NCI-H446 (cell line): ENCODE data around the gene TXLNG.

Experiments used
- DNase-seq, 2 experiments: peaks; one replicate each; lab custom pipeline; 2025; lab: John Stamatoyannopoulos, UW

Gene TXLNG

DNA sequence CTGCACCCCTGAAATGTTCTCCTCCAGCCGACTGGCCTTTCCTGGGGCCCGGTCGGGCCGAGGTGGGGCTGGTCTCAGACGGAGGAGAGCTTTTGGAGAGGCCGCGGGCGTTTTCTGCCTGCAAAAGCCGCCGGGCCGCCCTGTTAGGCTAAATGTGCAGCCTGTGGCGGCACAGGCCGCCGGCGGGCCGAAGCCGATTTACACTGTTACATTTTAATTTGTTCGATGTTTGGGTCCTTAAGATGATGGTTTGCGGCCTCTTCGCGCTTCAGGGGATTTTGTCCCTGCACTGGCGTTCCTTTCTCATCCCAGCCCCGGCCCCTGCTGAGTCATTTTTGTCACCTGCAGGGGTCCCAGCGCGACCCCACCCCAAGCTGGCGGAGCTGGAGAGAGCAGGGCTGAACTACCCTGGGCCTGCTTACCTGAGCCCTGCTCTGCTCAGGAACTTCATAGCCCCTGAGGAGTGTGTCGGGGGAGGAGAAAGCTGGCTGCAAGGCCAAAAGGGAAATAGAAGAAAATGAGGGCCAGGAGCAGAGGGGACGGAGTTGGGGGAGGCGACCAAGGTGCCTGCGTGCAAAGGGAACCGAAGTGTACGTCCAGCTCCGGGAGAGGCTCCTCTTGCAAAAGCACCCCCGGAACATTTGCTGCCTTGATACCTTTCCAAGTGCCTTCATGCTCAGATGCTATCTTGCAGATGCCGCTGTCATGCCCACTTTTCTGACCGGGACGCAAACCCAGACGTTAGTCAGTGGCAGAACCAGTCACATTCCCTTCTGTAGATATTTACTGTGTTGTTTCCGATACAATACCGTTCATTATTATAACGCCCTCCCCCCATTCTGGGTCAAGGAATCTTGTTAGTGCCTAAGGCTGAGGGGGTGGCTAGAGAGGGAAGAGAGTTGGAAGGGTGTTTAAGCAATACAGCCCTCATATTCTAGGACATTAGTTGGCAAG lies 84.9 kb downstream of the TXLNG start:
- DNase-seq = peak in 1 of 2 experiments; percentile 14

DNA sequence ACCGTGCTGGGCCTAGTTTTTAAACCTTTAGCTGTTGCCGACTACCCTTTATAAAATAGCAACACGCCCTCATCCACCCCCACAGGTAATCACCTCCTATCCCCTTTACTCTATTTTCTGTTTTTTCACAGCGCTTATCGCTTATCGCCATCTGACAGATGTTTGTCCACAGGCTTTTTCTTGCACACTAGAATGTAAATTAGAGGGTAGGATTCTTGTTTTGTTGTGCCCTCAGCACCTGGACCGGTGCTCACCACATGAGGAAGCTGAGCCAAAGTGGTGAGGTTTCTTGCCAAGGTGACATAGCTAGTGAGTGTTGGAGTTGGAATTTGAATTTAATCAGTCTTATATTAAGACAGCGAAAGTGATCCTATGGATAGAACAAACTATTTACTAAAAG lies 86.8 kb downstream of the TXLNG start:
- no peak for DNase-seq

DNA sequence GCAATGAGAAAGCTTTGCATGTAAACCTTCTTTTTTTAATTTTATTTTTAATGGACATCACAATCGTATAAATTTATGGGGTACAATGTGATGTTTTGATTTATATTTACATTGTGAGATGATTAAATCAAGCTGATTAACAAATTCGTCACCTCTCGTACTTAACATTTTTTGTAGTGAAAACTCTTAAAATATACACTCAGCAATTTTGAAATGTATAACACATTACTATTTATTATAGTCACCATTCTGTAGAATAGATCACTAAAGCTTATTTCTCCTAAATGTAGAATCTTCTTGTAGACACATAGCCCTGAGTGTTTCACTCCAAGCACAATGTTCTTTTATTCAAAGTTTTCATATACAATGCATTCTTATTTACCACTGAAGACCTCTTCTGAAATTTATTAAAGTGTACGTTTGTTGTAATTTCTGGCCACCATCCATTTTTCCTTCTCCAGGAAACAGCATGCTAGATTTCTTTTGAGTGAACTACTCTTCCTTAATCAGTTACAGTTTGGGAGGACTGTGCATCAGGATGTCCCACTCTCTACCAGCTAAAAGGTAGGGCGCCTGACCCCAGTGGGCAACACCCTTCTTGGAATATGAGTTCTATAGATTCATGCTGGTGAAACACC lies 88.3 kb downstream of the TXLNG start:
- DNase-seq = no peak

DNA sequence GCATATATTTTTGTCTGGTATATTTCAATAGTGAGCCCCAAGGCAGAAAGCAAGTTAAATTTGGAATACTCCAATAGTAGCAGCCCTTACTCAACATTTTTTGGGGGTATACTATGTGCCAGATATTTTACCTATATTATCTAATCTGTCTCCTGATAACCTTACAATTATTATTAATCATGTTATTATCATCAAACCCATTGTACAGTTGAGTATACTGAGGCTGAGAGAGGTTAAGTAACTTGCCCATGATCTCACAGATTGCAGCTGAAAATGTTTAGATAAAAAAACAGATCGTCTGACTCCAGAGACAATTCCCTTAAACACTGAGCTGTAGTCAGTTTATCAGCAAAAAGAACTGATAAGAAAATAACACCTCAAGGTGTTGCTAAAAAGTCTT lies 90.4 kb downstream of the TXLNG start:
- no peak for DNase-seq

DNA sequence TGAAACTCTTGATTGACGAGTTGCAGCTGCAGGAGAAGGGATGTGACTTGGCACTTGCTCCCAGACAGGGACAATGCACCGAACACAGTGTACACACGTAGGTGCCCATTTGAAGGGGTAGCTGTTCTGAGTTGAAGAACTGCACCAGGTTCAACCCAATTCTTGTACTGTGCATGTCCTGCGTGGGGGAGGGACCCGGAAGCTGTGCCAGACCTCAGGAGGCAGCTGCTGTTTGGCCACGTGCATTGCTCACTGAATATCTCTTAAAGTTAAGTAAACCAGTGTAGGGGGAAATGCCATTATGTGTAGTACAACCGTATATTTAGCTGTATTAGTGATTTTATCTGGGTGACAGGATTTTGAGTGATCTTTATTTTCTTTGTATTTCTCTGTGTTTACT lies 95.9 kb downstream of the TXLNG start:
- DNase-seq = no peak

DNA sequence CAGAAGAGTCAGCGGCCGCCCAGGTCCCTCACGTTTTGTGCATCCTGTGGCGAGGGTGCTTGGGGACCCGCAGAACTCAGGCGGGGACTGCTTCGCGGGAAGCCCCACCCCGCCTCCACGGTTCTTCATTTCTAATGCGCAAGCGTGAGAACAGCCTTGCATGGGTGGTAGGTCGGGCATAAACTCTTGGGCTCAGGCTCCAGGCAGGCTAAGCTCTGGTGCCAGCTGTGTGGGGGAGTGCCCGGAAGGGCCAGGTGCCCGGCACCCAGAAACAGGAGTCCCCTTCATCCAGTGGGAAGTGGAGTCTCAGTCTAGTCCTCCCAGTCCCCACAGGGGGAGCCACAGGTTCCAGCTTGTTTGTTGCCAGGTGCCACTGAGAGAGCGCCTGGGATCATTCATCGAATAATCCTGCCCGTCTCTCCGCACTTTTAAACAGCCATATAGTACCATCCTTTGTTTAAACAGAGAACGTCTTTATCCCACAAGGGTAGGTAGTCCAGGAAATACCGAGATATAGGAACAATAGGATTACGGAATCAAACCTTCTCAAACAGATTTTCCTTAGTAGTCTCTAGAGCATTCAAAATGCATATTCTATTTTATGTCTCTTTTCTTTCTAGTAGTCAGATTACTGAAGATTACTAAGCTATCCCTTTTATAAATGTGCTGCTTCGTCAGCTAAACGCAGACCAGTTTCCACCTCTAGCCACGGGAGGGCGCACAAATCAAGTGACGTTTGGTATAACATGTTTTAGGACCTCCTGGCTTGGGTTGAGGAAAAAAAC lies 96.6 kb downstream of the TXLNG start:
- peak; percentile 42 to 81 for DNase-seq

DNA sequence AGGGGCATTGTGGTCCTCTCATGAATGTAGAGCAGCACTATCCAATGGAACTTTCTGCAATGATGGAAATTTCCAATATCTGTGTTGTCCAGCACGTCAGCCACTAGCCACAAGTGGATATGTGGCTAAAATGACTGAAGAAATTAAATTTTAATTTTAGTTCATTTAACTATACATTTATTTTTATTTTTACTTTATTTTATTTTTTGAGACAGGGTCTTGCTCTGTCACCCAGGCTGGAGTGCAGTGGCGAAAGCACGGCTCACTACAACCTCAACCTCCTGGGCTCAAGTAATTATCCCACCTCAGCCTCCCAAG lies 97.2 kb downstream of the TXLNG start:
- DNase-seq = no peak

DNA sequence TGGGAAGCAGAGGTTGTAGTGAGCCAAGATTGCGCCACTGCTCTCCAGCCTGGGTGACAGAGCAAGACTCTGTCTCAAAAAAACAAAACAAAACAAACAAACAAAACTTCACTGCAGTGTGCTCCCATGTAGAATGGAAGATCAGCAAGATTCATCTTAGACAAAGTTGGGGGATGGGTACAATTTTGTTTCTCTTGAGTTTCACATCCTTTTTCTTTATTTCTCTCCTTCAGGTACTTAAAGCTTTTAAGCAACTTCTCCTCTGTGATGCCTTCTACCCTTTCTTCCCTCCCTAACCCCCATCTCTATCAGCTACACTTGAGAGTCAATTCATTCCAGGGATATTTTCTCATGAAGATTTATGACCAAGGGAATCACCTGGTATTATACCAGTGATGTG lies 99.4 kb downstream of the TXLNG start:
- DNase-seq = no peak

DNA sequence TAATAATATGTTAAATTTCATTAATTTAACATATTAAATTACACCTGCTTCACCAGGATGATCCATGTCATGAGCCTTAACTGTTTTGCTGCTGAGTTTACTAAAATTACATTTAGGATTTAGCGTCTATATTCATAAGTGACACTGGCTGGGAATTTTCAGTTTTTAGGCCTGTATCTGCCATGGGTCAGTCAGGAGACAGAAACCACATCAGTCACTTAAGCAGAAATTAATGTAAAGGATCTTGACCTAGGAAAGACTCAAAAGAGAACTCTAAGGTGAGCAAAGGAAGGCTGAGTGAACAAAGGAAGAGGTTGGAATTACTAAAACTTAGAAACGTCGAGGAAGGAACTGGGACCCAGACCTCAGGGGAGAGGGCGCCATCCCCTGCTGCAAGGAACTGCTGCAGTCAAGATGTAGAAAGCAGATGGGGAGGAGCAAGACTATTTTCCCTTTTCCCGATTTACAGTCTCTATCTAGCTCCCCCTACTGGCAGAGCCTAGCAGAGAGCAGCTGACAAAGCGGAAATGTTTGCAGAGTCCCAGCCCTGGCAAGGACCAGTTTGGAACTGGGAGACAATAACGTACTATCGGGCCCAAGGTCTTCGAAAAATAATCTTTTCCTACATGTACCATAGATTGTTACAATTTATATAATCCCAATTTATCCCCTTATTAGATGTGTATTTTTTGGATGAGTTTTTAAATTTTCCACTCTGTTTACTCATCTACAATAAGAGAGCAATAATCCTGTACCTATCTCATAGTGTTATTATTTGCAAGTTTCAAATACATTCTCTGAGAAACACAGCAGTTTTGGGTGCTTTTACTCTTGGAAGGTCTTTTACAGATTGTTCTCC lies 106.5 kb downstream of the TXLNG start:
- DNase-seq = peak; percentile 79 to 83
